ENCODE results near the gene HOXC11. TPM values are rescaled to one million over a fixed set of nuclear protein-coding genes. Genes with fewer than 3 reads are reported as not detected.

HOXC11 gene
- not detected in 2 replicates for total RNA-seq
- long read RNA-seq = 0 reads

DNA sequence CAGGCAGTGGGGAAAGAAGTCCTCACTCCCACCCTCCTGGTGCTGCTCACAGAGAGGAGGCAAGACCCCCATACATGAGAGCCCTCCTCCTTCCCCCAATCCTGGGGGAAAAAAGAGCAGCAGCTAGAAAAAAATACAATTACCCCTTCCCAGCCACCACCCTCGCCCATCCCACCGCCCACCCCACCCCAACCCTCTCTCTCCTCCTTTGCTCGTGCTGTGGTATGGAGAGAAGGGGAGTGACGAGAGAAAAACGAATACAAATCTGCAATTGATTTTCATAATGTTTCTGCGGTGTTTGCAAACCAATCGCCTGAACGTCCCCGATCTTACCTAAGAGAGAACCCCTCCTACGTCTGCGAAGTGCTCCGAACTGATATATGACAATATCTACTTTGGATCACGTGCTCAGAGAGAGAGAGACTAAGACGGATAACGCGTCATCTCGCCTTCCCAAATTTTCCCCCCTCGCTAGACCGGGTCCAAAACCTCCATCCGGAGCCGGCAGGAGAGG, at the start of gene HOXC11:
Gene HOXC11 (plus strand): TSS at position 405 of the 514 bp plus-strand sequence. CDS start 116 bp downstream, outside the sequence.
- Mint-ChIP-seq H3K27me3 (ENCODE audit: unreplicated experiment) (peaks cover 91% of the 10 kb centered on the region), H3K4me1 (ENCODE audit: unreplicated experiment) (peaks cover 15% of the 10 kb centered on the region), H3K27ac (ENCODE audit: unreplicated experiment) (no peak within 1 kb of the TSS), H3K36me3 (ENCODE audit: unreplicated experiment) (no peaks in the 10 kb centered on the region), H3K4me3 (ENCODE audit: unreplicated experiment) (peak within 1 kb of the TSS; percentile 14), H3K9me3 (ENCODE audit: unreplicated experiment) (no peaks in the 10 kb centered on the region)
- no peak for DNase-seq (ENCODE audit: extremely low spot score, unreplicated experiment)
- TF ChIP-seq CTCF (IDR thresholded peaks at IDR 0.05) = no peak

GRCh38 chr12:53924521-53925405, 48.2 kb upstream of the HOXC11 start:
- H3K4me3 Mint-ChIP-seq (ENCODE audit: unreplicated experiment) = no peak overlapping the region
- no peak for TF ChIP-seq CTCF (IDR thresholded peaks at IDR 0.05)
- H3K9me3 Mint-ChIP-seq (ENCODE audit: unreplicated experiment) = no peaks in the 10 kb centered on the region
- no peaks in the 10 kb centered on the region for H3K4me1 Mint-ChIP-seq (ENCODE audit: unreplicated experiment)
- no peaks in the 10 kb centered on the region for H3K36me3 Mint-ChIP-seq (ENCODE audit: unreplicated experiment)
- H3K27ac Mint-ChIP-seq (ENCODE audit: unreplicated experiment) = no peak overlapping the region
- DNase-seq (ENCODE audit: extremely low spot score, unreplicated experiment) = no peak
- H3K27me3 Mint-ChIP-seq (ENCODE audit: unreplicated experiment) = peaks cover 84% of the 10 kb centered on the region

DNA sequence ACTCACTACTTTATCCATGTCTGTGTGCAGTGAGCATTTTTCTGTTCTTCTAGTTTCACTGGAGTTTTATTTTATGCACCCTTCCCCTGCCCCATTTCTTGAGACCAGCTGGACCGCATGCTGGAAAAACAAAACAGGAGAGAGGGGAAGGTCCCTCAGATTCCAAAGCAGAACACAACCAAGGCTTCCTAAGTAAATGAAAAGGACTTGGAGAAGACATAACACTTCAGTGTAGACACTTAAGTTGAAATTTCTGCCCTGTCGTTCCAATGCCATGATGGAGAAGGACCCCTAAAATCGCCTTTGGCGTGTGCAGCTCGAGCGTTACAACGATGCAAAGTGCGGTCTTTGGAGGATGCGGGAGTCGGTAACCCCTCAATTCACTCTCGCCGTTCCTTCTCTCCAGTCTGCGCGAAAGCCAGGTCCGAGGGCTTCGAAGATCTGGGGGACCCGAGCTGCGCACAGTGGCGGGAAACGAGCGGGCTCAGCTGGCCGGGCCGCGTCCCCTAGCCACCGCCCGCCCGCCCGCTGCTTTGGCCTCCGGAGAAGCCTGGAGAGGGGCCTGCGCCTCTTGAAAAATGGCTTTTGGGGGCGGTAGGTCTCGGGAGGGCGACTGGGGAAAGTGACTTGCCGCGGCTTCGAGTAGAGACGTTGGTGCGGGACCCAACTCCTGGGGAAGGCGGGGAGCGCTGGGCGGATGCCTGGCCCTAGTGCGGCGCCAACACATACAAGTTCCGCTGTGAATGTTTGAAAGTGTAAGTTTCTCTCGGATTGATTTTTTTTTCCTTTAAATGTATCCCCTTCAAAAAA, 45.5 kb upstream of the HOXC11 start:
- Mint-ChIP-seq H3K4me1 (ENCODE audit: unreplicated experiment) (no peaks in the 10 kb centered on the region), H3K9me3 (ENCODE audit: unreplicated experiment) (no peaks in the 10 kb centered on the region), H3K36me3 (ENCODE audit: unreplicated experiment) (no peaks in the 10 kb centered on the region), H3K27ac (ENCODE audit: unreplicated experiment) (no peak overlapping the region), H3K27me3 (ENCODE audit: unreplicated experiment) (peaks cover 94% of the 10 kb centered on the region), H3K4me3 (ENCODE audit: unreplicated experiment) (no peak overlapping the region)
- no peak for TF ChIP-seq CTCF (IDR thresholded peaks at IDR 0.05)
- DNase-seq (ENCODE audit: extremely low spot score, unreplicated experiment) = peak; percentile 63

DNA sequence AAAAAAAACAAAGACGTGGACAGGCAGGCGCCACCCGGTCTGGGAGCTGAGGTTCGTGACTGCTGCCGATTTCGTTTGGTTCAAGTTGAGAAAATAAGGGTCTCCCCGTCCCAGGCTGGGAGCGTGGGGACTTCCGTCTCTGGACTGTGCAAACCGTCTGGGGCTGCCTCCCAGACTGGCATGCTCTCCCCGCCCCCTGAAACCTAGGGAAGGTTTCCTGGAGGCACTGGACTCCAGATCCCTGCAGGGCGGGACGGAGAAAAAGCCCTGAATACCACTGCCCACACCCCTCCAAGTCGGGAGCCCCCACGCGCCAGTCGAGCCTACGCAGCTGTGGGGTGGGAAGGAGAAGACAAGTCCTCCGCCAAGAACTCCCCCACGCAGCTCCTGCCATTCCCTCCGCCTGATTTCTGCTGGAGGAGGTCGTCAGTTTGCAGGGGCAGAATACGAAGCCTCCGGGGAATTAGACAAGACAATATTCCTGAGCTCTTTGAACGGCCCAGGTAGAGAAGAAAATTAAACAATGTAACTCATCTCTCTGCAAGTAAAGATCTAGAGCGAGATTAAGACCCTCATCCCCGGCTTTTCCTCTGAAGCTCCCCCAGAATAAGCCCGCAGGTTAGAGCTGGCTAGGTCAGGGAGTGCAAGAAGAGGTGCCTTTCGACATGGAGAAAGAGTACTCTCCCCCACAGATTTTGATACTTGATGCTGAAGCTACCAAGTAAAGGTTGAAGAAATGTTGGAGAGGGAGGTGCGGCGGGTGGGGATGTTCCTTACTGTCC, 44.7 kb upstream of the HOXC11 start:
- no peaks in the 10 kb centered on the region for H3K36me3 Mint-ChIP-seq (ENCODE audit: unreplicated experiment)
- no peak for TF ChIP-seq CTCF (IDR thresholded peaks at IDR 0.05)
- no peaks in the 10 kb centered on the region for H3K4me1 Mint-ChIP-seq (ENCODE audit: unreplicated experiment)
- no peak overlapping the region for H3K4me3 Mint-ChIP-seq (ENCODE audit: unreplicated experiment)
- DNase-seq (ENCODE audit: extremely low spot score, unreplicated experiment) = peak; percentile 79
- H3K27ac Mint-ChIP-seq (ENCODE audit: unreplicated experiment) = no peak overlapping the region
- H3K9me3 Mint-ChIP-seq (ENCODE audit: unreplicated experiment) = no peaks in the 10 kb centered on the region
- peaks cover 94% of the 10 kb centered on the region for H3K27me3 Mint-ChIP-seq (ENCODE audit: unreplicated experiment)
